BE2C (cell line): ENCODE data around the gene MRFAP1.

Source experiments
- DNase-seq: peaks from one replicate; pipeline ENCODE4 v3.0.0-alpha.2; 2020
- H3K27me3 ChIP-seq: fragments of 250-450 bp; sonication (Bioruptor Pico); 2 replicates; pipeline ENCODE4 v1.5.1; 2020; ENCODE audit warnings: mild to moderate bottlenecking
- H3K36me3 ChIP-seq: fragments of 250-450 bp; sonication (Bioruptor Pico); 2 replicates; pipeline ENCODE4 v1.5.1; 2020; ENCODE audit warnings: mild to moderate bottlenecking
- H3K4me1 ChIP-seq: fragments of 250-450 bp; sonication (Bioruptor Pico); 2 replicates; pipeline ENCODE4 v1.5.1; 2020
- H3K4me3 ChIP-seq: 2 replicates; pipeline ENCODE4 v1.5.1; 2011; ENCODE audit warnings: low read depth, low read length
- H3K9me3 ChIP-seq: fragments of 250-450 bp; sonication (Bioruptor Pico); 2 replicates; pipeline ENCODE4 v1.5.1; 2020
- TF ChIP-seq, protein P1 (sequence below): IDR thresholded peaks from 2 replicates; pipeline ENCODE4 v1.5.1; 2012; ENCODE audit warnings: mild to moderate bottlenecking, low read depth, low read length

Gene MRFAP1

DNA sequence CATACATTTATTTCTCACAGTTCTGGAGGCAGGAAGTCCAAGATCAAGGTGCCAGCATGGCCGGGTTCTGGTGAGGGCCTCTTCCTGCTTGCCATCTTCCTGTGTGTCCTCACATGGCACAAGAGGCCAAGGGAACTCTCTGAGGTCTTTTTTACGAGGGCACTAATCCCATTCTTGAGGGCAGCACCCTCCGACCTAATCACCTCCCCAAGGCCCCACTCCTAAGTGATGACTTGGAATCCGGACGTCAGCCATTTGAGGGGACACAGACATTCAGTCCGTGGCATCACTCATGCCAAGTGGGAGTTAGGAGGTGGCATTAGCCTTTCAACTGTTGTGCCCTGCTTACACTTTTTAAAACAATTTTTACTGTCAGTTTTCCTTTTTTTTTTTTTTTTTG lies 38.2 kb upstream of the MRFAP1 start:
- TF ChIP-seq, protein P1, sequence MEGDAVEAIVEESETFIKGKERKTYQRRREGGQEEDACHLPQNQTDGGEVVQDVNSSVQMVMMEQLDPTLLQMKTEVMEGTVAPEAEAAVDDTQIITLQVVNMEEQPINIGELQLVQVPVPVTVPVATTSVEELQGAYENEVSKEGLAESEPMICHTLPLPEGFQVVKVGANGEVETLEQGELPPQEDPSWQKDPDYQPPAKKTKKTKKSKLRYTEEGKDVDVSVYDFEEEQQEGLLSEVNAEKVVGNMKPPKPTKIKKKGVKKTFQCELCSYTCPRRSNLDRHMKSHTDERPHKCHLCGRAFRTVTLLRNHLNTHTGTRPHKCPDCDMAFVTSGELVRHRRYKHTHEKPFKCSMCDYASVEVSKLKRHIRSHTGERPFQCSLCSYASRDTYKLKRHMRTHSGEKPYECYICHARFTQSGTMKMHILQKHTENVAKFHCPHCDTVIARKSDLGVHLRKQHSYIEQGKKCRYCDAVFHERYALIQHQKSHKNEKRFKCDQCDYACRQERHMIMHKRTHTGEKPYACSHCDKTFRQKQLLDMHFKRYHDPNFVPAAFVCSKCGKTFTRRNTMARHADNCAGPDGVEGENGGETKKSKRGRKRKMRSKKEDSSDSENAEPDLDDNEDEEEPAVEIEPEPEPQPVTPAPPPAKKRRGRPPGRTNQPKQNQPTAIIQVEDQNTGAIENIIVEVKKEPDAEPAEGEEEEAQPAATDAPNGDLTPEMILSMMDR: no peak
- H3K4me1 ChIP-seq: no peaks in the 10 kb centered on the region
- no peaks in the 10 kb centered on the region for H3K9me3 ChIP-seq
- H3K36me3 ChIP-seq: no peaks in the 10 kb centered on the region; the same call in 1 of the 2 replicates
- H3K27me3 ChIP-seq: no peaks in the 10 kb centered on the region
- H3K4me3 ChIP-seq: no peak overlapping the region
- no peak for DNase-seq

DNA sequence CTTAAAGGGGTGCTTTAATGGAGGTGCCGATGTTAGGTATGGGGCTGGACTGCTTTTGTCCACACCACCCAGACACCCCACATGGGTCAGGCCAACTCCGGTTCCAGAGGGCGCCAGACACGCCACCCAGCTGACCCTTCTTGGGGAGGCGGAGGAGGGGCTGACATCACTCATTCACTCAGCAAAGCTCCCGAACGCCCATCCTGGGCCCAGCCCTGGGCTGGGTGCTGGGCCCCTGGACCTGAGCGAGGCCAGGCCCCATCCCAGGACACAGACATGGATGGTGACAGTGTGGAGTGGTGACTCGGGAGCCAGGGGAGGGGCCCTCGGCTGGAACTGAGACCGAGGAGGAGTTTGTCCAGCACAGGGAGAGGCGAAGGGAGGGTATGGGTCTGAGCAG lies 37.4 kb upstream of the MRFAP1 start:
- Histone ChIP-seq H3K36me3 (no peaks in the 10 kb centered on the region; the same call in 1 of the 2 replicates), H3K4me3 (no peak overlapping the region), H3K4me1 (no peaks in the 10 kb centered on the region), H3K9me3 (no peaks in the 10 kb centered on the region), H3K27me3 (no peaks in the 10 kb centered on the region)
- no peak for DNase-seq
- TF ChIP-seq, protein P1: no peak

DNA sequence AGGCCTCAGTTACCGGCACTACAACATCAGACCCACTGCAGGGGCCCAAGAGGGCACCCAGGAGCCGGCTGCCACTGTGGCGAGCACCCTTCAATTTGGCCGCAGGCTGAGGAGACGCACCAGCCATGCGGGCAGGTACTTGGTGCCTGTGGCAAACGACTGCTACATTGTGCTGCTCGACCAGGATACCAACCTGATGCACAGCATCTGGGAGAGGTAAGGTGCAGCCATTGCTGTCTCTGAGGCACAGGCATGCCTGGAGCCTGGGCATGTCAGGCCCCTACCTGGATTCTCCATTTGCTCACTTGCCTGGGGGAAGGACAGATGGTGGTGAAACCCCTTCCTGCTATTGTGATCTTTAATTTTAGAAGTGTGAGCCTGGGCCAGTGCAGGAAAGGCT lies 35.4 kb upstream of the MRFAP1 start:
- Histone ChIP-seq H3K4me3 (no peak overlapping the region), H3K27me3 (no peaks in the 10 kb centered on the region), H3K9me3 (no peaks in the 10 kb centered on the region), H3K36me3 (no peaks in the 10 kb centered on the region; the same call in 1 of the 2 replicates), H3K4me1 (no peaks in the 10 kb centered on the region)
- no peak for DNase-seq
- TF ChIP-seq, protein P1: no peak

DNA sequence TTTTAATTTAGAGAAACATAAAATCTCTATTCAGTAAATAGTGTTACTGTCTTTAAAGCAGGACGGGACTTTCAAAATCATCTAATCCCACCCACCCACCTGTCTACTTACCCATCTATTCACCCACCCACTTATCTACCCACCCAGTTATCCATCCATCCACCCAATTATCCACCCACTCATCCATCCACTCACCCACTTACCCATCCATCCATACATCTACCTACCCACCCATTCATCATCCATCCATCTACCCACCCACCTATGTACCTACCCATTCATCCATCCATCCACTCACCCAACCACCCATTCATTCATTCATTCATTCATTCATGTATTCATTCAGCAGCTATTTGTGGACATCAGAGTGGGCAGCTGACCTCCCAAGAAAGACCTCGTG lies 34.9 kb upstream of the MRFAP1 start:
- Histone ChIP-seq H3K36me3 (no peaks in the 10 kb centered on the region; the same call in 1 of the 2 replicates), H3K4me3 (no peak overlapping the region), H3K27me3 (no peaks in the 10 kb centered on the region), H3K4me1 (no peaks in the 10 kb centered on the region), H3K9me3 (no peaks in the 10 kb centered on the region)
- TF ChIP-seq, protein P1: no peak
- DNase-seq: no peak

DNA sequence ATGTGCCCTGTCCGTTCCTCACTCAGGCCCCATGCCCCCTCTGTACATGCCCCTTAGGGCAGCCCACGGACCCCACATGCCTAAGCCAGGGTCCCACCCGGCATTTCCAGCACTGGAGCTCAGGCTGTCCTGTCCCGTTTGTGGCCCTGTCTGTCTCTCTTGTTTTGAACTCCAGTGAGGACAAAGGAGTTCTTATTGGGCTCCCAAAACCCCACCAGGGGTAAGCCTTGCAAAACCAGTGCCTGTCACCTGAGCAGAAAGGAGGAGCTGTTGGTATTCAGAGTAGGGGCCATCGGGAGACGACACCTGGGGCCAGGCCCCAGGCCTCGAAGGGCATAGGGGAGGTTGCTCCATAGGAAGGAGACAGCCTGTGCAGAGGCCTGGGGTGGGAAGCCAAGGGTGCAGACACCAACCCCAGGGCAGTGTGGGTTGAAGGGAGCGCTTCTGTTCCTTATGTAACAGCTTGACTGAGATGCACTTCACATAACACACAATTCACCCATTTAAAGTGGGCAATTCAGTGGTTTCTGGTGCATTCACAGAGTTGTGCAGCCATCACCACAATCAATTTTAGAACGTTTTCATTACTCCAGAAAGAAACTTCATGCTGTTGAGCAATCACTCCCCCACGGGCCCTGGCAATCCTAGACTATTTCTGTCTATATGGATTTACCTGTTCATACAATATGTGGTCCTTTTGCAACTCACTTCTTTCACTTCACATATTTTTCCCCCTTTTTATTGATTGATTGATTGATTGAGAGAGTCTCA lies 33.8 kb upstream of the MRFAP1 start:
- Histone ChIP-seq H3K27me3 (no peaks in the 10 kb centered on the region), H3K9me3 (no peaks in the 10 kb centered on the region), H3K36me3 (no peaks in the 10 kb centered on the region; the same call in 1 of the 2 replicates), H3K4me3 (no peak overlapping the region), H3K4me1 (no peaks in the 10 kb centered on the region)
- no peak for DNase-seq
- TF ChIP-seq, protein P1: no peak

DNA sequence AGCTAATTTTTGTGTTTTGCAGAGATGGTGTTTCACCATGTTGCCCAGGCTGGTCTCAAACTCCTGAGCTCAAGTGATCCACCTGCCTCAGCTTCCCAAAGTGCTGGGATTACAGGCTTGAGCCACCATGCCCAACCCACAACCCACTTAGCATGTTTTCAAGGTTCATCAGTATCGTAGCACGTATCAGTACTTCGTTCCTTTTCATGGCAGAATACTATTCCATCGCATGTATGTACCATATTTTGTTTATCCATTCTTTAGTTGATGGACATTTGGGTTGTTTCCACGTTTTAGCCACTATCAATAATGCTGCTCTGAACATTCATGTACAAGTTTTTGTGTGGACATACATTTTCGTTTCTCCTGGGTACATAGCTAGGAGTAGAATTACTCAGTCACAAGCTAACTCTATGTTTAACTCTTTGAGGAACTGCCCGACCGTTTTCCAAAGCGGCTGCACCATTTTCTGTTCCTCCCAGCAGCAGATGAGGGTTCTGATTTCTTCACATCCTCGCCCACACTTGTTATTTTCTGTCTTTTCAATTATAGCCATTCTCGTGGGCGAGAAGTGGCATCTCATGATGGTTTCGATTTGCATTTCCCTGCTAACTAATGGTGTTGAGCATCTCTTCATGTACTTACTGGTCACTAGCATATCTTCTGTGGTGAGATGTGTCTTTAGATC lies 33.0 kb upstream of the MRFAP1 start:
- Histone ChIP-seq H3K36me3 (no peaks in the 10 kb centered on the region; the same call in 1 of the 2 replicates), H3K4me1 (no peaks in the 10 kb centered on the region), H3K27me3 (no peaks in the 10 kb centered on the region), H3K9me3 (no peaks in the 10 kb centered on the region), H3K4me3 (no peak overlapping the region)
- TF ChIP-seq, protein P1: no peak
- DNase-seq: no peak
